OCI-LY1 (cell line): ENCODE measurements around the gene XPO5.

ENCODE experiments used
- H2AFZ ChIP-seq: fragments of 200-600 bp; sonication (generic), shearing (Covaris generic); 2 replicates; pipeline ENCODE4 v1.6.0; 2014; ENCODE audit warnings: antibody characterized with exemption, mild to moderate bottlenecking, low read length
- H3F3A ChIP-seq: fragments of 200-600 bp; sonication (generic), shearing (Covaris generic); 2 replicates; pipeline ENCODE4 v1.6.0; 2014; ENCODE audit warnings: mild to moderate bottlenecking, antibody characterized with exemption, low read length, moderate library complexity; ENCODE audit not compliant: insufficient read depth
- H3K27ac ChIP-seq: fragments of 200-600 bp; sonication (generic); 2 replicates; pipeline ENCODE4 v1.5.1; 2014; ENCODE audit warnings: low read length, mixed run types, mild to moderate bottlenecking, low read depth; ENCODE audit not compliant: poor library complexity, severe bottlenecking
- H3K27me3 ChIP-seq: fragments of 200-600 bp; sonication (generic); 2 replicates; pipeline ENCODE4 v1.6.0; 2014; ENCODE audit warnings: antibody characterized with exemption, mild to moderate bottlenecking, low read length, moderate library complexity; ENCODE audit not compliant: insufficient read depth
- H3K36me3 ChIP-seq: fragments of 200-600 bp; sonication (generic); 2 replicates; pipeline ENCODE4 v1.6.1; 2014; ENCODE audit warnings: mild to moderate bottlenecking, antibody characterized with exemption, low read length, moderate library complexity, mixed read lengths; ENCODE audit not compliant: insufficient read depth
- H3K4me1 ChIP-seq: fragments of 200-600 bp; sonication (generic); 2 replicates; pipeline ENCODE4 v1.5.1; 2014; ENCODE audit warnings: mild to moderate bottlenecking, low read length, moderate library complexity; ENCODE audit not compliant: insufficient read depth, severe bottlenecking
- H3K4me2 ChIP-seq: fragments of 200-600 bp; sonication (generic), shearing (Covaris generic); 2 replicates; pipeline ENCODE4 v1.6.1; 2014; ENCODE audit warnings: low read length
- H3K4me3 ChIP-seq: fragments of 200-600 bp; sonication (generic); 2 replicates; pipeline ENCODE4 v1.5.1; 2014; ENCODE audit warnings: low read length, low read depth, mild to moderate bottlenecking, mixed read lengths; ENCODE audit not compliant: poor library complexity, severe bottlenecking
- H3K79me2 ChIP-seq: fragments of 200-600 bp; shearing (Covaris generic); 2 replicates; pipeline ENCODE4 v1.6.1; 2016; ENCODE audit warnings: mixed run types, low read length, mixed read lengths; ENCODE audit not compliant: insufficient read depth
- H3K9ac ChIP-seq: fragments of 200-600 bp; sonication (generic), shearing (Covaris generic); 2 replicates; pipeline ENCODE4 v1.6.1; 2014; ENCODE audit warnings: mild to moderate bottlenecking, low read length, mixed read lengths
- H3K9me2 ChIP-seq: fragments of 200-600 bp; sonication (generic), shearing (Covaris generic); 2 replicates; pipeline ENCODE4 v1.6.1; 2014; ENCODE audit warnings: low read depth, mild to moderate bottlenecking, low read length, mixed read lengths
- H3K9me3 ChIP-seq: fragments of 200-600 bp; shearing (Covaris generic); 2 replicates; pipeline ENCODE4 v1.6.1; 2014; ENCODE audit warnings: low read length, mixed read lengths
- H4K20me1 ChIP-seq: fragments of 200-600 bp; sonication (generic), shearing (Covaris generic); 2 replicates; pipeline ENCODE4 v1.6.0; 2016; ENCODE audit warnings: mild to moderate bottlenecking, low read length; ENCODE audit not compliant: insufficient read depth
- EZH2 ChIP-seq: fragments of 200-600 bp; sonication (generic), shearing (Covaris generic); IDR thresholded peaks from 2 replicates; pipeline ENCODE4 v1.8.0; 2017; ENCODE audit warnings: borderline replicate concordance, mixed run types, mild to moderate bottlenecking, antibody characterized with exemption, low read length, moderate library complexity, mixed read lengths
- TF ChIP-seq, protein P1 (sequence below): fragments of 200-600 bp; sonication (generic), shearing (Covaris generic); IDR thresholded peaks from 2 replicates; pipeline ENCODE4 v1.5.1; 2017; ENCODE audit warnings: mild to moderate bottlenecking, antibody characterized with exemption, low read length, moderate library complexity, mixed read lengths

XPO5 gene

DNA sequence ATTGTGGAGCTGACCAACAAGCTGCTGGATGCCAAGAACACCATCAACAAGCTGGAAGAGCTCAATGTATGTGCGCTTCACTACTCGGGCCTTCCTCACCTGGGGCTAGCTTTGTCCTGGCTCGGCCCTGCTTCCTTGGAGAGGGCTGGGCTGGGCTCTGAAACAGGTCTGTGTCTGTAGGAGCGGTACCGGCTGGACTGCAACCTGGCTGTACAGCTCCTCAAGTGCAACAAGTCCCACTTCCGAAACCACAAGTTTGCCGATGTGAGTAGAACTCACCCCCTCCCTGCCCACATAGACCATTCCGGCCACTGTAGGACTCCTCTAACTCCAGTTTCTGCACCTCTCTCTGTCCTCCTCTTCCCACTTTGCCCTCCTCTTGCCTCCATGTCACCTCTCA lies 72.4 kb downstream of the XPO5 start:
- H3K9me2 ChIP-seq = no peaks in the 10 kb centered on the region
- H4K20me1 ChIP-seq = no peaks in the 10 kb centered on the region
- H3F3A ChIP-seq = no peaks in the 10 kb centered on the region
- no peak overlapping the region for H3K9ac ChIP-seq
- H3K79me2 ChIP-seq = no peaks in the 10 kb centered on the region
- no peaks in the 10 kb centered on the region for H3K9me3 ChIP-seq
- TF ChIP-seq, protein P1, sequence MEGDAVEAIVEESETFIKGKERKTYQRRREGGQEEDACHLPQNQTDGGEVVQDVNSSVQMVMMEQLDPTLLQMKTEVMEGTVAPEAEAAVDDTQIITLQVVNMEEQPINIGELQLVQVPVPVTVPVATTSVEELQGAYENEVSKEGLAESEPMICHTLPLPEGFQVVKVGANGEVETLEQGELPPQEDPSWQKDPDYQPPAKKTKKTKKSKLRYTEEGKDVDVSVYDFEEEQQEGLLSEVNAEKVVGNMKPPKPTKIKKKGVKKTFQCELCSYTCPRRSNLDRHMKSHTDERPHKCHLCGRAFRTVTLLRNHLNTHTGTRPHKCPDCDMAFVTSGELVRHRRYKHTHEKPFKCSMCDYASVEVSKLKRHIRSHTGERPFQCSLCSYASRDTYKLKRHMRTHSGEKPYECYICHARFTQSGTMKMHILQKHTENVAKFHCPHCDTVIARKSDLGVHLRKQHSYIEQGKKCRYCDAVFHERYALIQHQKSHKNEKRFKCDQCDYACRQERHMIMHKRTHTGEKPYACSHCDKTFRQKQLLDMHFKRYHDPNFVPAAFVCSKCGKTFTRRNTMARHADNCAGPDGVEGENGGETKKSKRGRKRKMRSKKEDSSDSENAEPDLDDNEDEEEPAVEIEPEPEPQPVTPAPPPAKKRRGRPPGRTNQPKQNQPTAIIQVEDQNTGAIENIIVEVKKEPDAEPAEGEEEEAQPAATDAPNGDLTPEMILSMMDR = no peak
- no peak for TF ChIP-seq EZH2
- no peak overlapping the region for H3K4me2 ChIP-seq
- no peak overlapping the region for H3K27ac ChIP-seq
- H3K4me3 ChIP-seq = no peak overlapping the region
- peaks cover 1% of the 10 kb centered on the region; the same call in 1 of the 2 replicates for H3K27me3 ChIP-seq
- peaks cover 43% of the 10 kb centered on the region; the same call in 1 of the 2 replicates for H3K36me3 ChIP-seq
- H2AFZ ChIP-seq = no peak overlapping the region
- no peaks in the 10 kb centered on the region for H3K4me1 ChIP-seq

DNA sequence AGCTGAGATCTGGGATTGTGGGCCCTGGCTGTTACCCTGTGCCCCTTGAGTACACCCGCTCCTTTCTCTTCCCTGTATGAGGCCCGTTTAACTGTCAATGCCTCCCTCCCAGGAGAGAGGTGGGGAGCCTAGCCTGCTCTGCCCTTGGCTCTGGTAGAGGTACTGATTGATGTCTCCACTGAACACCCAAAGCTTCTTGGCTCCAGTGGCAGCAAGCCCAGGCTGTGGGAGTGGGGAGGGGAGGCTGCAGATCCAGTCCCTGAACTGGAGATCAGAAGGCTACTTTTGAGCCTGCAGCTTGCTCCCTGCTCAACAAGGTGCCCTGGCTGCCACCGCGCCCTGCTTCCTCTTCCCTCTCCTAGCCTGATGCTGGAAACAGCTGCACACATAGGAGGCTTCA lies 73.2 kb downstream of the XPO5 start:
- Histone ChIP-seq H3K9ac (no peak overlapping the region), H3K79me2 (no peaks in the 10 kb centered on the region), H3K9me3 (no peaks in the 10 kb centered on the region), H3K27me3 (no peaks in the 10 kb centered on the region), H2AFZ (no peak overlapping the region), H3K9me2 (no peaks in the 10 kb centered on the region), H3K27ac (no peak overlapping the region), H3K4me2 (no peak overlapping the region), H3K4me3 (no peak overlapping the region), H3F3A (no peaks in the 10 kb centered on the region), H3K36me3 (peaks cover 43% of the 10 kb centered on the region; the same call in 1 of the 2 replicates), H3K4me1 (no peaks in the 10 kb centered on the region), H4K20me1 (no peaks in the 10 kb centered on the region)
- TF ChIP-seq EZH2 = no peak
- TF ChIP-seq, protein P1 = no peak

DNA sequence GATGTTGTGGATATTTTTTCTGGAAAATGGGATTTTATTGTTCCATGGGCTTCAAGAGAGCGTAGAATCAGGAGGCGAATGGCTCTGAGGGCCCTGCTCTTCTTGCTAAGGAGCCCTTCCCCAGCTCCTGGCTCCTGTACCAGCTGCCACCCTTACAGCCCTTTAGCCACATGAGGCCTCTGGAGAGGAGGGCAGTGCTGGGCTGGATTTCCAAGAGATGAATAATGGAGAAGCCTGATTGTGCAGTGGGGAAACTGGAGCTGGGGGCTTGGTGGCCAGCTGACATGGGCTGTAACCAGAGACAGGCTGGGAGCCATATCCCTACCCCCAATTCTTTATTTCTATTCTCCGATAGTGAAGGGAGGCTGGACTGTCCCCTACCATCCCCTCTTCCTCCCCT lies 74.9 kb downstream of the XPO5 start:
- no peak for TF ChIP-seq EZH2
- TF ChIP-seq, protein P1 = no peak
- no peak overlapping the region for H3K27ac ChIP-seq
- peaks cover 43% of the 10 kb centered on the region; the same call in 1 of the 2 replicates for H3K36me3 ChIP-seq
- H4K20me1 ChIP-seq = no peaks in the 10 kb centered on the region
- no peaks in the 10 kb centered on the region for H3K79me2 ChIP-seq
- H3F3A ChIP-seq = no peaks in the 10 kb centered on the region
- H3K27me3 ChIP-seq = no peaks in the 10 kb centered on the region
- H3K4me1 ChIP-seq = no peaks in the 10 kb centered on the region
- no peak overlapping the region for H2AFZ ChIP-seq
- no peak overlapping the region for H3K9ac ChIP-seq
- no peaks in the 10 kb centered on the region for H3K9me3 ChIP-seq
- no peak overlapping the region for H3K4me3 ChIP-seq
- H3K9me2 ChIP-seq = no peaks in the 10 kb centered on the region
- H3K4me2 ChIP-seq = no peak overlapping the region
